ENCODE measurements around the gene ZNF467.

- TF ChIP-seq POLR2A (IDR thresholded peaks at IDR 0.05; ENCODE audit: extremely low read depth, insufficient read length), result no peak
- TF ChIP-seq CTCF (IDR thresholded peaks at IDR 0.05; ENCODE audit: low read depth, low read length), result no peak
- TF ChIP-seq, protein P1, sequence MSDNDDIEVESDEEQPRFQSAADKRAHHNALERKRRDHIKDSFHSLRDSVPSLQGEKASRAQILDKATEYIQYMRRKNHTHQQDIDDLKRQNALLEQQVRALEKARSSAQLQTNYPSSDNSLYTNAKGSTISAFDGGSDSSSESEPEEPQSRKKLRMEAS (IDR thresholded peaks at IDR 0.05; ENCODE audit: low read depth, low read length), result no peak
- TF ChIP-seq MYC (IDR thresholded peaks at IDR 0.05; ENCODE audit: low read depth, low read length), result no peak
Measured at GRCh38 chr7:149819961-149820340, 46.6 kb upstream of the ZNF467 start.
